ENCODE results near the gene MATN1.

MATN1 gene

GRCh38 chr1:30741239-30741894 lies 18.0 kb upstream of the MATN1 start:
- no peak overlapping the region for H3K9ac ChIP-seq (ENCODE audit: low read length)
- H3F3A ChIP-seq (ENCODE audit: insufficient read depth, low read length): no peaks in the 10 kb centered on the region
- no peaks in the 10 kb centered on the region for H3K9me3 ChIP-seq (ENCODE audit: low read length)
- H3K79me2 ChIP-seq (ENCODE audit: insufficient read depth, low read length): no peaks in the 10 kb centered on the region
- H4K20me1 ChIP-seq (ENCODE audit: insufficient read depth, low read length): no peaks in the 10 kb centered on the region
- H3K4me1 ChIP-seq (ENCODE audit: insufficient read depth, low read length, severe bottlenecking): peaks cover 23% of the 10 kb centered on the region
- no peak overlapping the region for H3K4me2 ChIP-seq (ENCODE audit: low read length)
- TF ChIP-seq CTCF (IDR thresholded peaks at IDR 0.05; ENCODE audit: low read length) (no peak), EZH2 (IDR thresholded peaks at IDR 0.05; ENCODE audit: borderline replicate concordance, low read length) (no peak)
- H3K27me3 ChIP-seq (ENCODE audit: insufficient read depth, low read length): no peaks in the 10 kb centered on the region
- no peaks in the 10 kb centered on the region for H3K9me2 ChIP-seq (ENCODE audit: low read depth, low read length)
- no peak overlapping the region for H3K27ac ChIP-seq (ENCODE audit: low read depth, low read length, poor library complexity, severe bottlenecking)
- H3K36me3 ChIP-seq (ENCODE audit: insufficient read depth, low read length): peaks cover 33% of the 10 kb centered on the region
- H2AFZ ChIP-seq (ENCODE audit: low read length): no peak overlapping the region
- no peak overlapping the region for H3K4me3 ChIP-seq (ENCODE audit: low read depth, low read length, poor library complexity, severe bottlenecking)

GRCh38 chr1:30740251-30741238 lies 17.2 kb upstream of the MATN1 start:
- H3K9me2 ChIP-seq (ENCODE audit: low read depth, low read length): no peaks in the 10 kb centered on the region
- no peaks in the 10 kb centered on the region for H3K27me3 ChIP-seq (ENCODE audit: insufficient read depth, low read length)
- H3K27ac ChIP-seq (ENCODE audit: low read depth, low read length, poor library complexity, severe bottlenecking): no peak overlapping the region
- H3F3A ChIP-seq (ENCODE audit: insufficient read depth, low read length): no peaks in the 10 kb centered on the region
- no peaks in the 10 kb centered on the region for H3K9me3 ChIP-seq (ENCODE audit: low read length)
- no peaks in the 10 kb centered on the region for H4K20me1 ChIP-seq (ENCODE audit: insufficient read depth, low read length)
- peaks cover 39% of the 10 kb centered on the region for H3K36me3 ChIP-seq (ENCODE audit: insufficient read depth, low read length)
- H3K4me2 ChIP-seq (ENCODE audit: low read length): no peak overlapping the region
- H3K4me1 ChIP-seq (ENCODE audit: insufficient read depth, low read length, severe bottlenecking): peaks cover 16% of the 10 kb centered on the region
- TF ChIP-seq EZH2 (IDR thresholded peaks at IDR 0.05; ENCODE audit: borderline replicate concordance, low read length) (no peak), CTCF (IDR thresholded peaks at IDR 0.05; ENCODE audit: low read length) (no peak)
- H3K9ac ChIP-seq (ENCODE audit: low read length): no peak overlapping the region
- no peaks in the 10 kb centered on the region for H3K79me2 ChIP-seq (ENCODE audit: insufficient read depth, low read length)
- no peak overlapping the region for H2AFZ ChIP-seq (ENCODE audit: low read length)
- H3K4me3 ChIP-seq (ENCODE audit: low read depth, low read length, poor library complexity, severe bottlenecking): no peak overlapping the region

- Histone ChIP-seq H4K20me1 (ENCODE audit: insufficient read depth, low read length) (no peaks in the 10 kb centered on the region), H3K27me3 (ENCODE audit: insufficient read depth, low read length) (no peaks in the 10 kb centered on the region), H3F3A (ENCODE audit: insufficient read depth, low read length) (no peaks in the 10 kb centered on the region), H3K9ac (ENCODE audit: low read length) (no peak overlapping the region), H3K36me3 (ENCODE audit: insufficient read depth, low read length) (peaks cover 44% of the 10 kb centered on the region), H3K4me3 (ENCODE audit: low read depth, low read length, poor library complexity, severe bottlenecking) (no peak overlapping the region), H3K9me3 (ENCODE audit: low read length) (no peaks in the 10 kb centered on the region), H2AFZ (ENCODE audit: low read length) (no peak overlapping the region), H3K9me2 (ENCODE audit: low read depth, low read length) (no peaks in the 10 kb centered on the region), H3K4me1 (ENCODE audit: insufficient read depth, low read length, severe bottlenecking) (peaks cover 12% of the 10 kb centered on the region), H3K79me2 (ENCODE audit: insufficient read depth, low read length) (no peaks in the 10 kb centered on the region), H3K27ac (ENCODE audit: low read depth, low read length, poor library complexity, severe bottlenecking) (no peak overlapping the region), H3K4me2 (ENCODE audit: low read length) (no peak overlapping the region)
- TF ChIP-seq CTCF (IDR thresholded peaks at IDR 0.05; ENCODE audit: low read length) (no peak), EZH2 (IDR thresholded peaks at IDR 0.05; ENCODE audit: borderline replicate concordance, low read length) (no peak)
These were observed 16.2 kb upstream of the MATN1 start for GRCh38 chr1:30739601-30740000.
